DOHH2 (cell line): ENCODE results near the gene RRAGC.

Source experiments
- H3F3A ChIP-seq: fragments of 200-600 bp; sonication (generic), shearing (Covaris generic); 2 replicates; pipeline ENCODE4 v1.6.0; 2016; ENCODE audit warnings: antibody characterized with exemption, mild to moderate bottlenecking; ENCODE audit not compliant: control insufficient read depth, insufficient read depth
- H3K27ac ChIP-seq: fragments of 200-600 bp; sonication (generic); 2 replicates; pipeline ENCODE4 v1.5.1; 2014; ENCODE audit warnings: low read depth, mild to moderate bottlenecking, low read length, moderate library complexity
- H3K27me3 ChIP-seq: fragments of 200-600 bp; sonication (generic); 2 replicates; pipeline ENCODE4 v1.6.1; 2014; ENCODE audit warnings: mild to moderate bottlenecking, low read length, mixed read lengths; ENCODE audit not compliant: control insufficient read depth
- H3K36me3 ChIP-seq: fragments of 200-600 bp; sonication (generic); 2 replicates; pipeline ENCODE4 v1.6.1; 2014; ENCODE audit warnings: mild to moderate bottlenecking, low read length, moderate library complexity, mixed read lengths; ENCODE audit not compliant: control insufficient read depth
- H3K4me1 ChIP-seq: fragments of 200-600 bp; sonication (generic); 2 replicates; pipeline ENCODE4 v1.6.1; 2014; ENCODE audit warnings: mild to moderate bottlenecking, low read length, mixed read lengths; ENCODE audit not compliant: control insufficient read depth
- H3K4me2 ChIP-seq: fragments of 200-600 bp; sonication (generic); 2 replicates; pipeline ENCODE4 v1.6.0; 2014; ENCODE audit warnings: mild to moderate bottlenecking, low read length, moderate library complexity
- H3K4me3 ChIP-seq: fragments of 200-600 bp; sonication (generic); 2 replicates; pipeline ENCODE4 v1.5.1; 2014; ENCODE audit warnings: mild to moderate bottlenecking, low read length, mixed read lengths
- H3K79me2 ChIP-seq: fragments of 200-600 bp; sonication (generic); 2 replicates; pipeline ENCODE4 v1.6.1; 2014; ENCODE audit warnings: mild to moderate bottlenecking, low read length, mixed read lengths; ENCODE audit not compliant: control insufficient read depth
- H3K9me2 ChIP-seq: fragments of 200-600 bp; sonication (generic); replicated peaks from 2 replicates; pipeline ENCODE4 v1.6.1; 2014; ENCODE audit warnings: mild to moderate bottlenecking, low read length, mixed read lengths; ENCODE audit not compliant: control insufficient read depth
- H3K9me3 ChIP-seq: fragments of 200-600 bp; sonication (generic); 2 replicates; pipeline ENCODE4 v1.6.1; 2014; ENCODE audit warnings: antibody characterized with exemption, low read length, mixed read lengths; ENCODE audit not compliant: control insufficient read depth, insufficient read depth
- H4K20me1 ChIP-seq: fragments of 200-600 bp; sonication (generic); 2 replicates; pipeline ENCODE4 v1.6.0; 2014; ENCODE audit warnings: low read depth, mild to moderate bottlenecking, antibody characterized with exemption, low read length, moderate library complexity; ENCODE audit not compliant: control insufficient read depth, insufficient read depth
- EZH2phosphoT487 ChIP-seq: fragments of 200-600 bp; sonication (generic); IDR thresholded peaks from 2 replicates; pipeline ENCODE4 v1.6.1; 2017; ENCODE audit warnings: borderline replicate concordance, mild to moderate bottlenecking, antibody characterized with exemption, low read length, moderate library complexity, mixed read lengths
- TF ChIP-seq, protein P1 (sequence below): fragments of 200-600 bp; sonication (generic); IDR thresholded peaks from one replicate; pipeline ENCODE4 v1.5.1; 2014; ENCODE audit warnings: antibody characterized with exemption, mild to moderate bottlenecking, low read depth, low read length; ENCODE audit not compliant: poor library complexity, severe bottlenecking

The RRAGC gene

DNA sequence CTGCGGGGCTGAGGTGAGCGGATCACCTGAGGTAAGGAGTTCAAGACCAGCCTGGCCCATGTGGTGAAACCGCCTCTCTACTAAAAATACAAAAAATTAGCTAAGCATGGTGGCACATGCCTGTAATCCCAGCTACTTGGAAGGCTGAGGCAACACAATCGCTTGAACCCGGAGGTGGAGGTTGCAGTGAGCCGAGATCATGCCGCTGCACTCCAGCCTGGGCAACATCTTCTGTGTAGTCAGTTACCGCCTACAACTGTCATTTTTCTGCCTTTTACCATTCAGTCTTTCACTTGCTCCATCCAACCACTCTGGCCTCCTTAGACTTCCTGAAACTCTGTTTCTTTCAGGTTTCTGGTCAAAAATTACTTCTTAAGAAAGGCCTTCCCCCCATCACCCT is 11.4 kb upstream of the RRAGC start:
- H3K27me3 ChIP-seq = no peaks in the 10 kb centered on the region
- no peak overlapping the region for H3K27ac ChIP-seq
- TF ChIP-seq EZH2phosphoT487 = no peak
- TF ChIP-seq, protein P1, sequence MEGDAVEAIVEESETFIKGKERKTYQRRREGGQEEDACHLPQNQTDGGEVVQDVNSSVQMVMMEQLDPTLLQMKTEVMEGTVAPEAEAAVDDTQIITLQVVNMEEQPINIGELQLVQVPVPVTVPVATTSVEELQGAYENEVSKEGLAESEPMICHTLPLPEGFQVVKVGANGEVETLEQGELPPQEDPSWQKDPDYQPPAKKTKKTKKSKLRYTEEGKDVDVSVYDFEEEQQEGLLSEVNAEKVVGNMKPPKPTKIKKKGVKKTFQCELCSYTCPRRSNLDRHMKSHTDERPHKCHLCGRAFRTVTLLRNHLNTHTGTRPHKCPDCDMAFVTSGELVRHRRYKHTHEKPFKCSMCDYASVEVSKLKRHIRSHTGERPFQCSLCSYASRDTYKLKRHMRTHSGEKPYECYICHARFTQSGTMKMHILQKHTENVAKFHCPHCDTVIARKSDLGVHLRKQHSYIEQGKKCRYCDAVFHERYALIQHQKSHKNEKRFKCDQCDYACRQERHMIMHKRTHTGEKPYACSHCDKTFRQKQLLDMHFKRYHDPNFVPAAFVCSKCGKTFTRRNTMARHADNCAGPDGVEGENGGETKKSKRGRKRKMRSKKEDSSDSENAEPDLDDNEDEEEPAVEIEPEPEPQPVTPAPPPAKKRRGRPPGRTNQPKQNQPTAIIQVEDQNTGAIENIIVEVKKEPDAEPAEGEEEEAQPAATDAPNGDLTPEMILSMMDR = no peak
- no peaks in the 10 kb centered on the region for H3K36me3 ChIP-seq
- H3K9me3 ChIP-seq = no peaks in the 10 kb centered on the region
- H3K4me1 ChIP-seq = peaks cover 30% of the 10 kb centered on the region
- H3K4me2 ChIP-seq = no peak overlapping the region
- peaks cover 37% of the 10 kb centered on the region for H3K79me2 ChIP-seq
- no peaks in the 10 kb centered on the region for H3K9me2 ChIP-seq
- H3F3A ChIP-seq = 0 out of 2 replicates have a peak, but pooled peaks cover 2% of the 10 kb centered on the region
- H4K20me1 ChIP-seq = 0 out of 2 replicates have a peak, but pooled peaks cover 2% of the 10 kb centered on the region
- no peak overlapping the region for H3K4me3 ChIP-seq

DNA sequence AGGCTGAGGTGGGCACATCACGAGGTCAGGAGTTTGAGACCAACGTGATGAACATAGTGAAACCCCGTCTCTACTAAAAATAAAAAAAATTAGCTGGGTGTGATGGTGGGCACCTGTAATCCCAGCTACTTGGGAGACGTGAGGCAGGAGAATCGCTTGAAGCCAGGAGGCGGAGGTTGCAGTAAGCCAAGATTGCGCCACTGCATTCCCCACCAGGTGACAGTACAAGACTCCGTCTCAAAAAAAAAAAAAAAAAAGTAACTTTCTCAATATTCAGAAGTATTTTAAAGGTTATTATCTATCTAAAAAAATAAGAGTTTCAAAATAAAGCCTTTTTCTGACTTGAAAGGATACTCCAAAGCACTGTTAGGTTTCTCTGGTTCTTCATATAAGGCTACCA is 7.6 kb upstream of the RRAGC start:
- peaks cover 19% of the 10 kb centered on the region for H3K4me1 ChIP-seq
- 0 out of 2 replicates have a peak, but pooled peaks cover 4% of the 10 kb centered on the region for H3F3A ChIP-seq
- peaks cover 23% of the 10 kb centered on the region for H3K79me2 ChIP-seq

DNA sequence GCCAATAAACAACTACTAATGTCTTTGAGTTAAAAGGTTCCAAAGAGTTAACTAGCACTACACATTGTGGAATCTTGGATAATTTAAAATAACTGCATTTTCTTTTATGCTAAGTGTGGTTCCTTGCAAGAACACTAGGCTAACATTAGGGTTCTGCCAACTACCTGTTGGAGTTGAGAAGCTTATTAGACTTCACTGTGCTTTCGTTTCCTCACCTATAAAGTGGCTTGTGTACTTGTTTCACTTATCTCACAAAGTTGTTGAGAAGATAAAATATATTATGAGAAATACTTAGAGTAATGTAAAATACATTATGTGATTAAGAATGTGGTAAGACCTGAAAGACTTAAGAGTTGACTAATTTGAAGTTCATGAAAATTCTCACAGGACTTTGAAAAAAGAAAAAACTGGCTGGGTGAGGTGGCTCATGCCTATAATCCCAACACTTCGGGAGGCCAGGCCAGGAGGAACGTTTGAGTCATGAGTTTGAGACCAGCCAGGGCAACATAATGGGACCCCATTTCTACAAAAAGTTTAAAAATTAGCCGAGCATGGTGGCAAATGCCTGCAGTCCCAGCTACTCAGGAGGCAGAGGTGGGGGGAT is 5.6 kb upstream of the RRAGC start:
- no peaks in the 10 kb centered on the region for H3K27me3 ChIP-seq
- H3F3A ChIP-seq = 0 out of 2 replicates have a peak, but pooled peaks cover 4% of the 10 kb centered on the region
- no peaks in the 10 kb centered on the region for H4K20me1 ChIP-seq
- peaks cover 18% of the 10 kb centered on the region for H3K79me2 ChIP-seq
- TF ChIP-seq, protein P1 = no peak
- no peak for TF ChIP-seq EZH2phosphoT487
- no peak overlapping the region for H3K4me3 ChIP-seq
- peaks cover 21% of the 10 kb centered on the region for H3K4me1 ChIP-seq
- no peaks in the 10 kb centered on the region for H3K9me3 ChIP-seq
- H3K9me2 ChIP-seq = no peaks in the 10 kb centered on the region
- H3K36me3 ChIP-seq = peaks cover 37% of the 10 kb centered on the region
- no peak overlapping the region for H3K27ac ChIP-seq
- H3K4me2 ChIP-seq = no peak overlapping the region

More for the DNA sequence above, 7.6 kb upstream of the RRAGC start:
- Histone ChIP-seq H3K4me3 (no peak overlapping the region), H3K36me3 (peaks cover 33% of the 10 kb centered on the region), H4K20me1 (no peaks in the 10 kb centered on the region), H3K9me2 (no peaks in the 10 kb centered on the region), H3K4me2 (no peak overlapping the region), H3K27me3 (no peaks in the 10 kb centered on the region), H3K9me3 (no peaks in the 10 kb centered on the region), H3K27ac (no peak overlapping the region)
- TF ChIP-seq, protein P1 = no peak
- no peak for TF ChIP-seq EZH2phosphoT487
